HepG2 (cell line): ENCODE measurements around the gene HDHD3.

Experiments
- ETV6 ChIP-seq: sonication (generic); formaldehyde crosslinking; conservative IDR thresholded peaks from 2 replicates; pipeline ENCODE4 v1.4.0; 2020; ENCODE audit warnings: missing genetic modification reagents
- FOXK2 ChIP-seq: fragments of 450-650 bp; IDR thresholded peaks from 2 replicates; pipeline ENCODE4 v1.6.1; 2016
- POLR2AphosphoS5 ChIP-seq: IDR thresholded peaks from 2 replicates; pipeline ENCODE4 v1.6.1; 2012; ENCODE audit warnings: low read depth, low read length
- SP4 ChIP-seq: sonication (generic); formaldehyde crosslinking; IDR thresholded peaks from 2 replicates; pipeline ENCODE4 v1.8.1; 2023; ENCODE audit warnings: mild to moderate bottlenecking, missing genetic modification reagents
- ZBTB20 ChIP-seq: sonication (generic); formaldehyde crosslinking; IDR thresholded peaks from 2 replicates; pipeline ENCODE4 v1.8.1; 2023; ENCODE audit warnings: missing genetic modification reagents, low read depth, mild to moderate bottlenecking, borderline replicate concordance
- TF ChIP-seq, protein P1 (sequence below): sonication (generic); formaldehyde crosslinking; IDR thresholded peaks from 2 replicates; pipeline ENCODE4 v1.5.0; 2020; ENCODE audit warnings: mild to moderate bottlenecking, missing genetic modification reagents, moderate library complexity

DNA sequence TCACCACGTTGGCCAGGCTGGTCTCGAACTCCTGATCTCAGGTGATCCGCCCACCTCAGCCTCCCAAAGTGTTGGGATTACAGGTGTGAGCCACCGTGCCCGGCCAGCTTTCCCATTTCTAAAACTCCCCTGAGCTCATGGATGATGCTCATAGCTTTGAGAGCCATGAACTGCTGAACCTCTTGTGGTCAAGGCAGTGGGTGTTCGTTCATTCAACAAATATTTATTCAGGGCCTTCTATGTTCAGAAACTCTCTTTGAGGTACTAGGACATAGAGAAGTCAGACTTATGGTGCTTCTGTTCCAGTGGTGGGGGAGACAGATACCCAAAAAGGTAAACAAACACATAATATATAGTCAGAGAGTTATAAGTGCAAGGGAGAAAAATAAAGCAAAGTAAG is 24.8 kb downstream of the HDHD3 start:
- no peak for TF ChIP-seq FOXK2
- TF ChIP-seq, protein P1, sequence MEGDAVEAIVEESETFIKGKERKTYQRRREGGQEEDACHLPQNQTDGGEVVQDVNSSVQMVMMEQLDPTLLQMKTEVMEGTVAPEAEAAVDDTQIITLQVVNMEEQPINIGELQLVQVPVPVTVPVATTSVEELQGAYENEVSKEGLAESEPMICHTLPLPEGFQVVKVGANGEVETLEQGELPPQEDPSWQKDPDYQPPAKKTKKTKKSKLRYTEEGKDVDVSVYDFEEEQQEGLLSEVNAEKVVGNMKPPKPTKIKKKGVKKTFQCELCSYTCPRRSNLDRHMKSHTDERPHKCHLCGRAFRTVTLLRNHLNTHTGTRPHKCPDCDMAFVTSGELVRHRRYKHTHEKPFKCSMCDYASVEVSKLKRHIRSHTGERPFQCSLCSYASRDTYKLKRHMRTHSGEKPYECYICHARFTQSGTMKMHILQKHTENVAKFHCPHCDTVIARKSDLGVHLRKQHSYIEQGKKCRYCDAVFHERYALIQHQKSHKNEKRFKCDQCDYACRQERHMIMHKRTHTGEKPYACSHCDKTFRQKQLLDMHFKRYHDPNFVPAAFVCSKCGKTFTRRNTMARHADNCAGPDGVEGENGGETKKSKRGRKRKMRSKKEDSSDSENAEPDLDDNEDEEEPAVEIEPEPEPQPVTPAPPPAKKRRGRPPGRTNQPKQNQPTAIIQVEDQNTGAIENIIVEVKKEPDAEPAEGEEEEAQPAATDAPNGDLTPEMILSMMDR (CRISPR knock-in tag), result no peak
- no peak for TF ChIP-seq POLR2AphosphoS5
- TF ChIP-seq SP4, result no peak
- no peak for TF ChIP-seq ETV6 (CRISPR knock-in tag)
- no peak for TF ChIP-seq ZBTB20 (CRISPR knock-in tag)
